Measurements from ENCODE around the gene CD14.
"Not testable (repeated sequence)": the region's sequence is repeated elsewhere in the genome, so short reads cannot be mapped to it uniquely, and the experiment has no call there.

Gene CD14

GRCh38 chr5:140634103-140634502, 1.1 kb upstream of the CD14 start:
- DNase-seq: no peak

GRCh38 chr5:140633501-140633900, 526 bp upstream of the CD14 start:
- no peak for DNase-seq

- DNase-seq: peak; percentile 38
Observed at GRCh38 chr5:140632366-140633020, 482 bp downstream of the CD14 start.

- DNase-seq: no peak
Observed at GRCh38 chr5:140631831-140632365, 1.1 kb downstream of the CD14 start.

- DNase-seq: no peak
Observed at GRCh38 chr5:140631036-140631417, 1.9 kb downstream of the CD14 start.

GRCh38 chr5:140630292-140631035, 2.5 kb downstream of the CD14 start:
- peak; percentile 39 for DNase-seq

- DNase-seq: no peak
Observed at GRCh38 chr5:140628711-140629110, 4.3 kb downstream of the CD14 start.

- DNase-seq: no peak
Observed at GRCh38 chr5:140627972-140628371, 5.0 kb downstream of the CD14 start.

DNA sequence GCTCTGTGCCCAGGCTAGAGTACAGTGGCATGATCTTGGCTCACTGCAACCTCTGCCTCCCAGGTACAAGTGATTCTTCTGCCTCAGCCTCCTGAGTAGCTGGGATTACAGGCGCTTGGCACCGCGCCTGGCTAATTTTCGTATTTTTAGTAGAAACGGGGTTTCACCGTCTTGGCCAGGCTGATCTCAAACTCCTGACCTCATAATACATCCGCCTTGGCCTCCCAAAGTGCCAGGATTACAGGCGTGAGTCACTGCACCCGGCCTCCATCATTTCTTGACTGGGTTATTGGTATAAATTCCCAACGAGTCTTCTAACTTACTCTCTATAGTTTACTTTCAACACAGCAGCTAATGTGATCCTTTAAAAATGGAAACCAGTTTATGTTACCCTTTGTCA, 8.1 kb downstream of the CD14 start:
- not testable (repeated sequence) for DNase-seq

DNA sequence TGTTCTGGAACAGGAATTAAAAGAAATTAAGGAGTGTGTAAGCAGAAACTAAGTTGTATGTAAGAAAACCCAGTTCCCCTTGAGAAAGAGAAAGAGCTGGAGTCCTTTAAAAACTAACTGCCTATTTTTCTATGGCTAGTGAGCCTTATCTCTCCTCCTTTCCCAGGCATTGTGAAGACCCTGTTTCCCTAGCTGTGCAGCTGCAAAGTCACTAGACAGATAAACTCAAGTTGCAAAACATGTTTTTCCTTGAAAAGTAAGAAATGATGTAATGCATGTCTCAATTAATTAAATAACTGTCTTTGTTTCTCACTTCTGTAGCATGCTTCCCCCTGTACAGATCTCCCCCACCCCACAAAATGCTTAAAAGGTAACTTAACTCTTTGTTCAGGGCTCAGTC, 9.9 kb downstream of the CD14 start:
- not testable (repeated sequence) for DNase-seq

DNA sequence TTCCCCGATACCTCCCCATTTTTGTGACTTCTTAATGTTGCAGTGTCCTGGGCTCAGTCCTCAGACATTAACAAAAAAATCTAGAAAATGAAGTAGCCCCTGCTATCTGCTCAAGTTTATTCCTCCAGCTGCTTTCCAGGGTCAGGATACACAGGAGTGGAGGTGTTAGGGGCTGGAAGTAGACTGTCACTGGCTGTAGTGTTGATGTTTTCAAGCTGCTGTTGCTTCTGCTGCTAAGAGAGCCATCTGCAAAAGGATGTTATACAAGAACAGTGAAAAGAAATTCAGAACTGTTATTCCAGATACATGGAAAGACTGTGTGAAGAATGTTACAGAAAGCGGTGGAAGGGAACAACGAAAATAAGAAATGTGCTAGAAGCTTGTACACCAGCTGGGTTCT, 10.7 kb downstream of the CD14 start:
- no peak for DNase-seq

DNA sequence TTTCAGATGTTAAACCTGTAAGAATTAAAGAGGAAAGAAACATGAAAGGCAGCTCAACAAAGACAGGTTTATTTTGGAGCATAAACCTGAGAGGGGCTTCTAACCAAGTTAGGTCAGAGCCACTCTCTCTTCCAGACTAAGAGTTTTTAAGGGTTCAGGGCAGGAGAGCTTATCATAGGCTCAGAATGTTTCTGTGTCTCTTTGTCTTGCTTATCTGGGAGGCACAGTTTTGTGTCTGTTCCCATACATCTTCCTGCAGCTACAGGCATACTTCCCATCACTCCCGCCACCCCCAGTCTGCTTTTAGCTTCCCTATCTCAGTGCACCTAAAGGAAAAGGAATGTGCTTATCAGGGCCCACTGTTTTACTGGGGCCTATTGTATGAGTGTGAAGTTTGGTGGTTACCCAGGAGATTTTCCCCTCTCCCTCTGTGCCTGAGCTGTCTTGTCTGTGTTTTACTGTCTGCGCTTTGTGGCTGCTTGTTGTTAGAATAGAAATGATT, 21.9 kb downstream of the CD14 start:
- DNase-seq: no peak

DNA sequence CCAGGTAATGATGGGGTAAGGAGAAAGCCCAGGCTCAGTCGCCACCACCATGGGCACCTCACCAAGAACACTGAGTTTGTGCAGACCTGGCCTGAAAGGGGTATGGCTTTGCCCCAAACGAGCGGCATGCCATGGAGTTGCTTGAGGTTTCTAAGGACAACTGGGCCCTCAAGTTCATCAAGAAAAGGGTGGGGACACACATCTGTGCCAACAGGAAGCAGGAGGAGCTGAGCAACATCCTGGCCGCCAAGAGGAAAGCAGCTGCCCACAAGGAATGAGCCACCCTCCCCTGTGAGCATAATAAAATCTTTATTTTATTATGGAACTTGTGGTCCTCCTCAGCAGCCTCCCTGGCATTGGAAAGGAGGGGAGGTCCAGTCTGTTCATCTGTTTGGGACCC, 23.8 kb downstream of the CD14 start:
- DNase-seq: no peak

DNA sequence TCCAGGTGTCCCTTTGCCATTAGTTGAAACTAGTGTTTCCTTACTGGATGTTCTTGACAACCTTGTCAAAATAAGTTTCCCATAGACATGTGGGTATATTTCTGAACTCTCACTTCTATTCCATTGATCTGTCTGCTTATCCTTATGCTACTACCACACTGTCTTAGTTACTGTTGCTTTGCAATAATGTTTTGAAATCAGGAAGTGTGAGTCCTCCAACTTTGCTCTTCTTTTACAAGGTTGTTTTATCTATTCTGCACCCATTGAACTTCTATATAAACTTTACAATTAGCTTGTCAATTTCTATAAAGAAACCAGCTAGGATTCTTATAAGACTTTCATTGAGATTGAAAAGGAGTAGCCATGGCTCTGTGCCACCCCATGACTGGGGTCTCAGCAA, 24.3 kb downstream of the CD14 start:
- DNase-seq: no peak

GRCh38 chr5:140607031-140607430, 25.9 kb downstream of the CD14 start:
- no peak for DNase-seq

GRCh38 chr5:140605879-140606278, 27.1 kb downstream of the CD14 start:
- DNase-seq: no peak

- DNase-seq: no peak
Observed at GRCh38 chr5:140603734-140604133, 29.2 kb downstream of the CD14 start.

DNA sequence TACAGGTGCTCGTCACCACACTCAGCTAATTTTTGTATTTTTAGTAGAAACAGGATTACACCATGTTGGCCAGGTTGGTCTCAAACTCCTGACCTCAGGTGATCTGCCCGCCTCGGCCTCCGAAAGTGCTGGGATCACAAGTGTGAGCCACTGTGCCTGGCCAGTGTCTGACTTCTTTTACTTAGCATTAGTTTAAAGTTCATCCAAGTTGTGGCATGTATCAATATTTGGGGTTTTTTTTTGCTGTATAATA, 29.6 kb downstream of the CD14 start:
- DNase-seq: not testable (repeated sequence)

DNA sequence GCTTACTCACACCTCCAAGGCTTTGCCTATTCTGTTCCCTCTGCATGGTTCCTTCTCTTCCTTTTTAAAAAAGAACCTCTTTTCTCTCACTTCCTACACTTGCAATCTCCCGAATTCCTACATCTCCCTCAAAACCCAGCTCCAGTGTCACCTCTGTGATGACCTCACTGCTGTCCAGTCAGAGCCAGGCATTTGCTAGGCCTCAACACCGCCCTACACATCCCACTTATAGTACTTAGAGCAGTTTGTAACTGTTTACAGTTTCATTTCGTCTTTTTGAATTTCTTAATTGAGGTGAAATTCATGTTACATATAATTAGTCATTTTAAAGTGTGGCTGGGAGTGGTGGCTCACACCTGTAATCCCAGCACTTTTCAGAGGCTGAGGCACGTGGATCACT, 30.8 kb downstream of the CD14 start:
- DNase-seq: no peak

- DNase-seq: no peak
Observed at GRCh38 chr5:140600096-140600495, 32.9 kb downstream of the CD14 start.

- no peak for DNase-seq
Observed at GRCh38 chr5:140598836-140599235, 34.1 kb downstream of the CD14 start.

GRCh38 chr5:140596321-140596741, 36.6 kb downstream of the CD14 start:
- DNase-seq: no peak

DNA sequence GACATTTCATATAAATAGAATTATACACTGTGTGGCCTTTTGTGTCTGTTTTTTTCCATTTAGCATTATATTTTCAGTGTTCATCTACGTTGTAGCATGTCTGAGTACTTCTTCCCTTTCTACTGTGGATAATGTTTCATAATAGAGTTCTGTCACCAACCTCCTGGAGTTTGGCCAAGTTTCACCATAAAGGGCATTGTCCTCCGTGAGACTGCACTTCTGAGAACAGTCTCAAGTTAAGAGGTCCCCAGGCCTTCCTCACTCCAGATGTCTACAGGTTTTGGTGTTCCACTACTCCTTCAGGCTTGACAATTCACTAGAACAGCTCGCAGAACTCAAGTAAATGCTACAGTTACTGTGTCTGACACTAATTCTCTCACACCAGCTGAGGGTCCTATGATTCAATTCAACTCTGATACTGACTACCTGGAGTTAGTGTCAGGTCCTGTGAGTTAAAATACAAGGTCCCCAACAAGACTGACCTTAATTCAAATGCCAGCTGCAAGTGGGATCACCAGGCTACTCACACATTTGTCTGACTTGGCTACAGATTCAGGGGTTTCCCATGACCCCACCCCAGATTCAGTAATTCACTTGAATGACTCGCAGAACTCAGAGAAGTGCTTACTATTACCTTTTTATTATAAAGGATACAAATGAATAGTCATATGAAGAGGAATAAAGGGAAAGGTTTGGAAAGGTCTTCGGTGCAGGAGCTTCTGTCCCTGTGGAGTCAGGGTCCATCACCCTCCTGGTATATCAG, 37.3 kb downstream of the CD14 start:
- no peak for DNase-seq

- no peak for DNase-seq
Observed at GRCh38 chr5:140594169-140594568, 38.8 kb downstream of the CD14 start.
